Fibroblast of the conjunctiva (primary cell): ENCODE measurements around the gene TMEM191C.
"Not testable (repeated sequence)": the region's sequence is repeated elsewhere in the genome, so short reads cannot be mapped to it uniquely, and the experiment has no call there.

Experiments used
- DNase-seq: peaks from one replicate; pipeline ENCODE4 v3.0.0-alpha.2; 2010; ENCODE audit warnings: low read depth

The TMEM191C gene

GRCh38 chr22:21446128-21446826, 20.9 kb upstream of the TMEM191C start:
- DNase-seq = no peak

GRCh38 chr22:21446827-21447690, 20.1 kb upstream of the TMEM191C start:
- no peak for DNase-seq

GRCh38 chr22:21447694-21448402, 19.3 kb upstream of the TMEM191C start:
- no peak for DNase-seq

GRCh38 chr22:21448627-21449416, 18.4 kb upstream of the TMEM191C start:
- DNase-seq = no peak

GRCh38 chr22:21449531-21450319, 17.5 kb upstream of the TMEM191C start:
- no peak for DNase-seq

- no peak for DNase-seq
These were observed 16.8 kb upstream of the TMEM191C start for GRCh38 chr22:21450320-21450831.

GRCh38 chr22:21450858-21451353, 16.3 kb upstream of the TMEM191C start:
- DNase-seq = no peak

GRCh38 chr22:21451545-21452520, 15.4 kb upstream of the TMEM191C start:
- no peak for DNase-seq

- not testable (repeated sequence) for DNase-seq
These were observed 14.5 kb upstream of the TMEM191C start for GRCh38 chr22:21452666-21453065.

GRCh38 chr22:21454998-21455333, 12.2 kb upstream of the TMEM191C start:
- not testable (repeated sequence) for DNase-seq

- DNase-seq = no peak
These were observed 11.7 kb upstream of the TMEM191C start for GRCh38 chr22:21455334-21456089.

- no peak for DNase-seq
These were observed 10.0 kb upstream of the TMEM191C start for GRCh38 chr22:21457023-21457787.

GRCh38 chr22:21462672-21463071, 4.5 kb upstream of the TMEM191C start:
- not testable (repeated sequence) for DNase-seq

- peak; percentile 13 for DNase-seq
These were observed 1.3 kb downstream of the TMEM191C start for GRCh38 chr22:21468194-21469096.

GRCh38 chr22:21469097-21469994, 2.2 kb downstream of the TMEM191C start:
- DNase-seq = not testable (repeated sequence)

- DNase-seq = not testable (repeated sequence)
These were observed 5.8 kb downstream of the TMEM191C start for GRCh38 chr22:21472984-21473383.
